ENCODE measurements around the gene SCARF1. TPM values are rescaled to one million over a fixed set of nuclear protein-coding genes. Genes with fewer than 3 reads are reported as not detected.
A peak's percentile ranks its signal among the peaks of the same experiment; 100 is the strongest.

Gene SCARF1
- total and polyA plus RNA-seq, 2 experiments from 2014 or later = 1.8 to 9.8 TPM

DNA sequence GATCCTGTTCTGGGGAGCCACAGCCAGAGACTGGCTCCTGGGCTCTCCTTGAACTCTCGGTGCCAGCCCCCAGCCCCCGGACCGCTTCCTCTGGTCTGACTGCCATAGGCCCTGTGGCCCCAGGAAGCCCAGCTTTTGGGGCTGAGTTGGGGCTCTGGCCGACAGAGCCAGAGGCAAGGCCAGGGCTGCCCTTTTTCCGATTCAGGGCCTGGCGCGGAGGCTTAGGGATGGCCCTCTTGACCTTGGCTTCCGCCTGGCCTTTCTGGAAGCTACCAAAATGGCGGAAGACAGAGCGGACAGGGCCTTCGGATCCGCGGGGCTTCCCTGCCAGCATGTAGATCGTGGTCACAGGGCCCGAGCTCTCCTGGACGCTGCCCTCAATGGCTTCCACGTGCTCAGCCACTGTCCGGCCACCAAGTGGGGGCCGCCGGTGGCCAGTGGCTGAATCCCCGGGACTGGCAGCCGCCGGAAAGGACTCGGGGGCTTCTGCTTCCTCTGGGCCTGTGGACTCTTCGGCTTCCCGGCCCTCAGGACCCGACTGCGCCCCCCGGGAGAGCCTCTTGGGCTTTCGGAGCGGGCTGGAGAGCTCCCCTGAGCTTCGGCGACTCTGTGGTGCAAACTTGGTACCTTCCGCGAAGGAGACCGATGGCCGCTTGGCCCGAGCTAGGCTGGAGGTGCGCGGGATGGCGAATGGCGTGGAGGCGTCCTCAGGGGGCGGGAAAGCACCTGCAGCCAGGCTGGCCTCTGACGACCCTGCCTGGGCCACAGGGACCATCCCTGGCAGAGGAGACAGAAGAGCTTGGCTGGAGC is 10.5 kb downstream of the SCARF1 start:
- no peaks in the 10 kb centered on the region for H3K36me3 ChIP-seq

DNA sequence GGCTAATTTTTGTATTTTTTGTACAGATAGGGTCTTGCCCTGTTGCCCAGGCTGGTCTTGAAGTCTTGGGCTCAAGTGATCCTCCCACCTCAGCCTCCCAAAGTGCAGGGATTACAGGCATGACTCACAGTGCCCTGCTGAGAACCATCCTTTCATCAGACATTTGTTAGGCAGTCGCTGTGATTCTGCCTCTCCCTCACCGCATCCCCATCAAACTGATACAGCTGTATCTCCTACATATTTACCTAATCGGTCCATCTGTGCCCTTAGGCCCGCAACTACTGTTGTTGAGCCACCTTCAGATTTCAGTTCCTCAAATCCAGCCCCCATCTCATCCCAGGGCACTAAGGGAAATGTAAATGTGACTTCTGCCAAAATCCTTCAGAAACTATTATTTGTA is 14.9 kb downstream of the SCARF1 start:
- no peak overlapping the region for H3K4me3 ChIP-seq
- H3K36me3 ChIP-seq = no peaks in the 10 kb centered on the region
- no peaks in the 10 kb centered on the region for H3K27me3 ChIP-seq
- no peaks in the 10 kb centered on the region for H3K9me3 ChIP-seq (ENCODE audit: low read depth)
- no peak overlapping the region for H3K27ac ChIP-seq
- no peak for DNase-seq (ENCODE audit: low read depth in 1 of 2, low spot score in 1 of 2)
- no peaks in the 10 kb centered on the region for H3K4me1 ChIP-seq (ENCODE audit: low read depth)
- TF ChIP-seq, protein P1, sequence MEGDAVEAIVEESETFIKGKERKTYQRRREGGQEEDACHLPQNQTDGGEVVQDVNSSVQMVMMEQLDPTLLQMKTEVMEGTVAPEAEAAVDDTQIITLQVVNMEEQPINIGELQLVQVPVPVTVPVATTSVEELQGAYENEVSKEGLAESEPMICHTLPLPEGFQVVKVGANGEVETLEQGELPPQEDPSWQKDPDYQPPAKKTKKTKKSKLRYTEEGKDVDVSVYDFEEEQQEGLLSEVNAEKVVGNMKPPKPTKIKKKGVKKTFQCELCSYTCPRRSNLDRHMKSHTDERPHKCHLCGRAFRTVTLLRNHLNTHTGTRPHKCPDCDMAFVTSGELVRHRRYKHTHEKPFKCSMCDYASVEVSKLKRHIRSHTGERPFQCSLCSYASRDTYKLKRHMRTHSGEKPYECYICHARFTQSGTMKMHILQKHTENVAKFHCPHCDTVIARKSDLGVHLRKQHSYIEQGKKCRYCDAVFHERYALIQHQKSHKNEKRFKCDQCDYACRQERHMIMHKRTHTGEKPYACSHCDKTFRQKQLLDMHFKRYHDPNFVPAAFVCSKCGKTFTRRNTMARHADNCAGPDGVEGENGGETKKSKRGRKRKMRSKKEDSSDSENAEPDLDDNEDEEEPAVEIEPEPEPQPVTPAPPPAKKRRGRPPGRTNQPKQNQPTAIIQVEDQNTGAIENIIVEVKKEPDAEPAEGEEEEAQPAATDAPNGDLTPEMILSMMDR (IDR thresholded peaks at IDR 0.05; ENCODE audit: low read depth, low read length) = no peak

More for the DNA sequence above, 10.5 kb downstream of the SCARF1 start:
- Histone ChIP-seq H3K4me1 (ENCODE audit: low read depth) (no peaks in the 10 kb centered on the region), H3K9me3 (ENCODE audit: low read depth) (no peaks in the 10 kb centered on the region), H3K4me3 (no peak overlapping the region), H3K27ac (no peak overlapping the region), H3K27me3 (no peaks in the 10 kb centered on the region)
- DNase-seq (ENCODE audit: low read depth in 1 of 2, low spot score in 1 of 2) = no peak
- TF ChIP-seq, protein P1 (IDR thresholded peaks at IDR 0.05; ENCODE audit: low read depth, low read length) = no peak

DNA sequence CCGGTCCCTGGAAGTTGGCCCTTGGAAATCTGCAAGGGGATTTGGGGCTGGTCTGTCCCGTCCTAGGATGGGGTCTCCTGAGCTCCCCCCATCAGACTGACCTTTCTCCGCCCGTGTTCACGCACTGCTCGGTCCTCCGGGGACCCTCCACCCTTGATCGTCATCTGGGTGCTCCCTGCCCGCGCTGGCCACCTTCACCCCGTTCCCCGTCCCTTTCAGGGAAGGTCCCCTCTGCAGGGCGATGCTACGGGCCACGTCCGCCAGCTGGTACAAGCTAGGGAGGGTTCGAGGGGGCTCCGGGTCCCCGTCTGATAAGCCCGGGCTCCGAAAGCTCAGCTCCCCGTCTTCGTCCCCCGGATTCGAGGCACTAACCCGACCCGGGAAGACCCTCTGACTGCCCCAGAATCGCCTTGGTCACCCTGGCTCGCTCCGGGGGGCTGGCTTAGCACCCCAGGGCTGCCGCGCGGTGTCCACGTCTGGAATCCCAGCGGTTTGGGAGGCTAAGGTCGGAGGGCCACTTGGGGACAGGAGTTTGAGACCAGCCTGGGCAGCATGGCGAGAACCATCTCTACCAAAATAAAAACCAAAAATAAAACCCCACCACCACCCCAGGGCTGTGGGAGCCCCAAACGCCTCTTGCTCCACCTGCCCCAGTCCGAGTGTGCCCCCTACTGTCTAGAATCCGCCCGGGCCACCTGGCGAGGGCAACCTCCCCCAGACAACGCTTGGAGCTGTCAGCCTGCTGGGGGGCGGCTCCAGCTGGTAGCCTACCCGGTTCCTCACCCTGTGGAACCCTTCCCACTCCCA is 15.8 kb downstream of the SCARF1 start:
- no peaks in the 10 kb centered on the region for H3K27me3 ChIP-seq
- TF ChIP-seq, protein P1 (IDR thresholded peaks at IDR 0.05; ENCODE audit: low read depth, low read length) = peak; percentile 69
- H3K36me3 ChIP-seq = no peaks in the 10 kb centered on the region
- peak overlapping the region; percentile 63 for H3K4me3 ChIP-seq
- no peaks in the 10 kb centered on the region for H3K4me1 ChIP-seq (ENCODE audit: low read depth)
- H3K27ac ChIP-seq = no peak overlapping the region
- no peaks in the 10 kb centered on the region for H3K9me3 ChIP-seq (ENCODE audit: low read depth)
- DNase-seq (ENCODE audit: low read depth in 1 of 2, low spot score in 1 of 2) = peak; percentile 48 to 53

DNA sequence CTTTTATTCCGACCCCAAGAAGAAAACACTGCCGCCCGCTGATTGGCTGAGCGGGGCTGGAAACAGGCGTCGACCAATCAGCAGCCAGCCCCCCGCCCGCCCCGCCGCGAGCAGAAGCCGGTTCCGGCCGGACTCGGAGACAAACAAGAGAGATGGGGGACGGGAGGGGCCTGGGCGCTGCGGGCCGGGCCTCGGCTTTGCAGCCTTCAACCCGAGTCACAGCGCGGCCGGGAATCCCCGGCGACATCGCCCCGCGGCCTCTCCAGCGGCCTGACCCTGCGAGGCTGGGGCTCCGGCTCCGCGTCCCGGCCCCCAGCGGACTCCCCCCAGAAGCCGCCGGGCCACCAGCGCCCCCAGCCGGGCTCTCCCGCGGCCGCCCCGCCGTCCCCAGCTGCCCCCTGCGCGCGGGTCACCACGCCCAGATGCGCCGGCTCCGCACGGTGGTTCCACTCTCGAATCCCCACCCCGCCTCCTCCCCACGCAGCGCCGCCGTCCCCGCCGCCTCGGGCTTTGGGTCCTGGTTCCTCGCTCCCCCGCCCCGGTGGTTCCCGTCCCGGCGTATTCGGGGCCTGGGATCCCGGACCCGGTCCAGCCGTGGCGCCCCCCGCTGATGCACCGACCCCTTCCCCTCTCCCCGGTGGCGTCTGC is 16.6 kb downstream of the SCARF1 start:
- TF ChIP-seq, protein P1 (IDR thresholded peaks at IDR 0.05; ENCODE audit: low read depth, low read length) = no peak
- peak overlapping the region; percentile 63 for H3K4me3 ChIP-seq
- no peaks in the 10 kb centered on the region for H3K9me3 ChIP-seq (ENCODE audit: low read depth)
- no peaks in the 10 kb centered on the region for H3K36me3 ChIP-seq
- peak; percentile 95 to 96 for DNase-seq (ENCODE audit: low read depth in 1 of 2, low spot score in 1 of 2)
- no peaks in the 10 kb centered on the region for H3K27me3 ChIP-seq
- no peaks in the 10 kb centered on the region for H3K4me1 ChIP-seq (ENCODE audit: low read depth)
- H3K27ac ChIP-seq = peak overlapping the region; percentile 22
